Natural killer cell treated with Interleukin-12 subunit alpha and Interleukin-12 subunit beta and Interleukin-15 and Interleukin-18, amount 100 ng/mL, for 72 hours (primary cell): ENCODE measurements around the gene ZBTB49. TPM values are rescaled to one million over a fixed set of nuclear protein-coding genes. Genes with fewer than 3 reads are reported as not detected.
A peak's percentile ranks its signal among the peaks of the same experiment; 100 is the strongest.
"Not testable (repeated sequence)": the region's sequence is repeated elsewhere in the genome, so short reads cannot be mapped to it uniquely, and the experiment has no call there.

Source experiments
- ATAC-seq, 2 donors: fragments of 150-1000 bp; cut with Tn5 transposase in 1 of 2; sonication (Bioruptor Pico), chemical (Tn5 transposase) in 1 of 2; 2 replicates each; pipeline ENCODE4 v1.10.0; 2021
- DNase-seq: peaks from one replicate; pipeline ENCODE4 v3.0.0; 2022; ENCODE audit warnings: low spot score
- H3K27ac Mint-ChIP-seq, 2 donors: 1 replicate in 1 of 2; 2 replicates in 1 of 2; pipeline ENCODE4 v1.8.0; 2022; ENCODE audit warnings: mixed read lengths in 2 of 2, mild to moderate bottlenecking in 1 of 2, moderate library complexity in 1 of 2
- H3K27me3 Mint-ChIP-seq, 2 donors: 1 replicate in 1 of 2; 2 replicates in 1 of 2; pipeline ENCODE4 v1.8.0; 2022; ENCODE audit warnings: mixed read lengths in 2 of 2
- H3K36me3 Mint-ChIP-seq: one replicate; pipeline ENCODE4 v1.8.0; 2022; ENCODE audit warnings: mixed read lengths
- H3K4me1 Mint-ChIP-seq, 2 donors: 1 replicate in 1 of 2; 2 replicates in 1 of 2; pipeline ENCODE4 v1.8.0; 2022; ENCODE audit warnings: low read depth in 2 of 2, mixed read lengths in 2 of 2, mild to moderate bottlenecking in 1 of 2
- H3K4me3 Mint-ChIP-seq: one replicate; pipeline ENCODE4 v1.8.0; 2022; ENCODE audit warnings: mixed read lengths
- H3K9me3 Mint-ChIP-seq: 2 replicates; pipeline ENCODE4 v1.8.0; 2022; ENCODE audit warnings: mixed read lengths
- total RNA-seq, 2 donors: library from RNA; stranded (reverse); gene quantifications; one replicate each; pipeline ENCODE4 v1.2.3, GENCODE V29; 2022

Gene ZBTB49
- total RNA-seq, 2 donors from 2014 or later, result 8.4 to 8.7 TPM

DNA sequence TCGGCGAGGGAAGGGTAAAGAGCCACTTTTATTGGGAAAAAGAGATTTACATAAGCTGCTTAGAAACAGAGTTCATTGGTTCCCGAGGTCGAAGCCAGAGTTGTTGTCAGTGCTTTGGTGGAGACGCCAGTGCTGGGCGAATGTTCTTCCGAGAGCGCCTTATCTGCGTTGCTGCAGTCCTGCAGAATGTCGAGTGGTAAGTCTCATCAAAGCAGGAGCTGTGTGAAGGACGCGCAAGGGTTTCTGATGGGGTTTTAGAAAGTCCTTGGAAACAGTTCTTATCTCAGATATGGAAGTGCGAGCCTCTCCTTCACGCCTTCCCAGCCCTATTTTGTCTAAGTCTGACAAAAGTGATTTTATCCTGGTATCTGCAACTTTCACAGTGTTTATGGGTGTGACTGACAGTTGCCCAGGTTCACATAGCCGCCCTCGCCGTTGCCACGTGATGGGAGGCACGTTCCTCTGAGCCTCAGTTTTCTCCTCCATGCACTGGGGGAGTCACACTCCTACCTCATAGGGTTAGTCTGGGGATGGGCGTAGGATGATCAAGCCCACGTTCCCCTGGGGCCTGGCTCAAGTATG, 49.5 kb downstream of the ZBTB49 start:
- Mint-ChIP-seq H3K9me3 (no peaks in the 10 kb centered on the region), H3K36me3 (no peaks in the 10 kb centered on the region), H3K4me1 (peaks cover 0 to 5% of the 10 kb centered on the region in 2 donors), H3K27me3 (peaks cover 0 to 2% of the 10 kb centered on the region in 2 donors), H3K27ac (no peak overlapping the region), H3K4me3 (no peak overlapping the region)
- ATAC-seq, result no peak
- no peak for DNase-seq

DNA sequence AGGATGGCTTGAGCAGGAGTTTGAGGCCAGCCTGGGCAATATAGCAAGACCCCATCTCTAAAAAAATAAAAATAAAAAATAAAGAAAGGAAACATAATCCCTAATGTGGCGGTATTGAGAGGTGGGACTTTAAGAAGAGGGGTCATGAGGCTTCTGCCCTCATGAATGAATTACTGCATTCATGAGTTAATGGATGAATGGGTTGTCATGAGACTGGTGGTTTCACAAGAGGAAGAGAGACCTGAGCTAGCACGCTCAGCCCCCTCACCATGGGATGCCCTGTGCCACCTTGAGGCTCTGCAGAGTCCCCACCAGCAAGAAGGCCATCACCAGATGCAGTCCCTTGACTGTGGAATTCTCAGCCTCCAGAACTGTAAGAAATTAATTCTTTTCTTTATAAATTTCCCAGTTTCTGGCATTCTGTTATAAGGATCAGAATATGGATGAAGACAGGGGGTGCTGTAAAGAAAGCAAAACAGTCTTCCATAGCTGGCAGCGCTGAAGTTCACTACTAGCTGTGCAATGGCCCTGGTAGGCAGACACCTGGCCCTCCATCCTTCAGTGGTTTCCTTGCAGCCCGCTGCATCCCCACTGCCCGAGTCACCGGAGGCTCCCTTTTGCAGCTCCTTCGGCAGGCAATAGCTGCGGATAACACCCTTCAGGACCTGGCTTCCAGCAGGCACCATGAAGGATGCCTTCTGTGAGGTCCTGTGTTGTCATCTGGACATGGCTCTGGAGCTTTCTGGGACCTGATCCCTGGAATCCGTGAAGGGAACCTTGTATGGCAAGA, 52.0 kb downstream of the ZBTB49 start:
- ATAC-seq (no peak), DNase-seq (no peak)
- H3K9me3 Mint-ChIP-seq, result no peaks in the 10 kb centered on the region
- no peaks in the 10 kb centered on the region for H3K4me1 Mint-ChIP-seq
- H3K27ac Mint-ChIP-seq, result no peak overlapping the region
- no peaks in the 10 kb centered on the region for H3K36me3 Mint-ChIP-seq
- H3K27me3 Mint-ChIP-seq, result no peaks in the 10 kb centered on the region
- no peak overlapping the region for H3K4me3 Mint-ChIP-seq

DNA sequence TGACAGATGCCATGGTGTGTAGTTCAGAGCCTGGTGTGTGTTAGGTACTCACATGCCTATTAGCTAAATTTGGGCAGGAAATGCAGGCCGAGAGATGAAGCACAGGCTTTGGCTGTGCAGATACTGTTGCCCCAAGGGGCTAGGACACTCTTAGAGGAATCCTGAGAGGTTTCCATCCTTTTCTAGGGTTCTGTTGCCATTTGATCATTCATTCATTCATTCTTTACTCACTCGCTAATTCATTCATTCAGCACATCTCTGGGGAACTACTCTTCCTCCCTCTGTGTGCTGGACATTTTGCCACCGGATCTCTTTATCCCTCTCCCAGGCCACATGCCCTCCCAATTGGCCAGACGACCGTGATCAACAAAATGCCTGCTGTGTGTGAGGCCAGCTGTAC, 53.0 kb downstream of the ZBTB49 start:
- DNase-seq (no peak), ATAC-seq (no peak)
- no peaks in the 10 kb centered on the region for H3K4me1 Mint-ChIP-seq
- no peaks in the 10 kb centered on the region for H3K27me3 Mint-ChIP-seq
- H3K27ac Mint-ChIP-seq, result no peak overlapping the region
- no peaks in the 10 kb centered on the region for H3K9me3 Mint-ChIP-seq
- no peaks in the 10 kb centered on the region for H3K36me3 Mint-ChIP-seq
- H3K4me3 Mint-ChIP-seq, result no peak overlapping the region

DNA sequence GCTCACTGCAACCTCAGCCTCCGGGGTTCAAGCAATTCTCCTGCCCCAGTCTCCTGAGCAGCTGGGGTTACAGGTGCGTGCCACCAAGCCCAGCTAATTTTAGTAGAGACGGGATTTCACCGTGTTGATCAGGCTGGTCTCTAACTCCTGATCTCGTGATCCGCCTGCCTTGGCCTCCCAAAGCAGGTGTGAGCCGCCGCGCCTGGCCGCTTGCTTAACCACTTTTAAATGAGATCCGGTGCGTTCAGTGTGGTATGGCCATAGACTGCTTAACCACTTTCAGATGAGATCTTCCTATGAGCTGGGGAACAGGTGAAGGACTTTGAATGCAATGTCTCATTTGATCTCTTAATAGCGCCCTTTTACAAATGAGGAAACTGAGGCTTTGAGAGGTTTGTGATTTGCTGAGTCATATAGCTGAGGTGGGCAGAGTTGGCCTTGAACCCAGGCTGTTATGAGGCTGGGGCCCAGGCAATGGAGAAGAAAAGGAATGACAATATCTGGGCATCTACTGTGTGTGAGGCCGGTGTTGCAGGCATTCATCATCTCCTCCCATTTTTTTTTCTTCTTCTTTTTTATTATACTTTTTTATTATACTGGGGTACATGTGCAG, 55.0 kb downstream of the ZBTB49 start:
- Mint-ChIP-seq H3K27ac (no peak overlapping the region), H3K36me3 (no peaks in the 10 kb centered on the region), H3K27me3 (no peaks in the 10 kb centered on the region), H3K4me1 (peaks cover 4 to 6% of the 10 kb centered on the region in 2 donors), H3K9me3 (no peaks in the 10 kb centered on the region), H3K4me3 (no peak overlapping the region)
- ATAC-seq, result no peak
- DNase-seq, result no peak

DNA sequence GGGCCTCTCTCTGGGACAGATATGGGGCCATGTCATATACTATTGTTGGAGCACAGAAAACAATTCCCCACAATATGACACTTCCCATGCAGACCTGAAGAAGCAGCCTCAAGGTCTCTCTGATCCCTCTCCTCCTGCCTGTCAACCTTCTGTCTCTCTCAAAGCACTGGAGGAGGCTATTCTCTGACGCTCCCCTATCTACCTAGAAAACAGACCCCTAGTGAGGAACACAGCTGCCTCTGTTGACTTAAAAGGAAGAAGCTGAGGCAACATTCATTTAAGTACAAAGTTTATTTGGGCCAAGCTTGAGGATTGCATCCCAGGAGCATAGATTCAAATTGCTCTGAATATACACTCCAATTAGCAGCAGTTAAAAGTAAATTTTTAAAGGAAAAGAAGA, 57.5 kb downstream of the ZBTB49 start:
- ATAC-seq (no peak), DNase-seq (no peak)
- Mint-ChIP-seq H3K9me3 (no peaks in the 10 kb centered on the region), H3K27me3 (no peaks in the 10 kb centered on the region), H3K36me3 (no peaks in the 10 kb centered on the region), H3K4me3 (no peak overlapping the region), H3K4me1 (peaks cover 4 to 6% of the 10 kb centered on the region in 2 donors), H3K27ac (no peak overlapping the region)

DNA sequence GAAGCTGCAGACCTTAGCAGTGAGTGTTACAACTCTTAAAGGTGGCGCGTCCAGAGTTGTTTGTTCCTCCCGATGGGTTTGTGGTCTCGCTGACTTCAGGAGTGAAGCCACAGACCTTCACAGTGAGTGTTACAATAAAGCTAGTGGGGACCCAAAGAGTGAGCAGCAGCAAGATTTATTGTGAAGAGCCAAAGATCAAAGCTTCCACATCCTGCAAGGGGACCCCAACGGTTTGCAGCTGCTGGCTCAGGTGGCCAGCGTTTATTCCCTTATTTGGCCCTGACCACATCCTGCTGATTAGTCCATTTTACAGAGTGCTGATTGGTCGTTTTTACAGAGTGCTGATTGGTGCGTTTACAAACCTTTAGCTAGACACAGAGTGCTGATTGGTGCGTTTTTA, 58.5 kb downstream of the ZBTB49 start:
- ATAC-seq, DNase-seq, H3K4me3 Mint-ChIP-seq, H3K4me1 Mint-ChIP-seq, H3K27me3 Mint-ChIP-seq, H3K9me3 Mint-ChIP-seq, H3K36me3 Mint-ChIP-seq: not testable (repeated sequence)
- peak overlapping the region in 1 of 2 donors; percentile 33 for H3K27ac Mint-ChIP-seq

DNA sequence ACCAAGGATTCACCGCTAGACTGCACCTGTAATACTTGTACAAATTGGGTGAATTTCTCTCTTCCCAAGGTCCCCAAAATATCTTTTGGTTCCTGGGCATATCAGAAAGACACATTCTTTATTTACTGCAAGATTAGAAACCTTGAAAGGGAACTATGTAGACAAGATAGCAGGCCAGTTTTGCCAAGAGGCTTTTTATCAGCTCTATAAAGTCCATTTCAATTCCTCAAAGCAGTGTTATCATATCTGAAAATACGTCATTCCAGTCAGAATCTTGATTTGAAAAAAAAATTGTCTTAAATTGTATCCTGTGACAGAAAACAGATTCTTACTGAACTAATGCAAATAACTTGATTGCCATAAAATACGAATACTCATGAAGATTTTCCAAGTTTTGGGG, 59.8 kb downstream of the ZBTB49 start:
- H3K4me1 Mint-ChIP-seq, result peaks cover 4 to 6% of the 10 kb centered on the region in 2 donors
- peaks cover 0 to 4% of the 10 kb centered on the region in 2 donors for H3K27me3 Mint-ChIP-seq
- no peaks in the 10 kb centered on the region for H3K9me3 Mint-ChIP-seq
- no peak overlapping the region for H3K27ac Mint-ChIP-seq
- DNase-seq, result no peak
- no peak overlapping the region for H3K4me3 Mint-ChIP-seq
- no peaks in the 10 kb centered on the region for H3K36me3 Mint-ChIP-seq
- ATAC-seq, result no peak

DNA sequence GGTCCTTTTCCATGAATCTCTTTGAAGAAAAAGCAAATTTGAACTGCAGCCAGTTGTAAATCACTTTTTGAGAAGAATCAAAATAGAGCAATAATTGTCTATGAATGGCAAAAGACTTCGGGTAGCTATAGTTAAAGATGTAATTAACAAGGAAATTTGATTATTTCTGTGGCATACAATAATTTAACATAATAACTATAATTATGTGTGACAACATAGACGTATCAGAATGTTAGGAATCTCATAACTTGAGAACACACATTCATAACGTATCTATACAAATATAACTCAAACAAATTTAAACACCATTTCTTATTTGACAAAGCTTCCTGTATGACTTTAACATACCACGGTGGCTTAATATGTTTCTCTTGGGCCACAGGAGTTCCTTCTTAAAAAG, 60.9 kb downstream of the ZBTB49 start:
- no peaks in the 10 kb centered on the region for H3K9me3 Mint-ChIP-seq
- H3K4me3 Mint-ChIP-seq, result no peak overlapping the region
- H3K27me3 Mint-ChIP-seq, result peaks cover 7 to 8% of the 10 kb centered on the region in 2 donors
- H3K27ac Mint-ChIP-seq, result no peak overlapping the region
- no peaks in the 10 kb centered on the region for H3K36me3 Mint-ChIP-seq
- H3K4me1 Mint-ChIP-seq, result peaks cover 4 to 13% of the 10 kb centered on the region in 2 donors
- DNase-seq, result no peak
- no peak for ATAC-seq

DNA sequence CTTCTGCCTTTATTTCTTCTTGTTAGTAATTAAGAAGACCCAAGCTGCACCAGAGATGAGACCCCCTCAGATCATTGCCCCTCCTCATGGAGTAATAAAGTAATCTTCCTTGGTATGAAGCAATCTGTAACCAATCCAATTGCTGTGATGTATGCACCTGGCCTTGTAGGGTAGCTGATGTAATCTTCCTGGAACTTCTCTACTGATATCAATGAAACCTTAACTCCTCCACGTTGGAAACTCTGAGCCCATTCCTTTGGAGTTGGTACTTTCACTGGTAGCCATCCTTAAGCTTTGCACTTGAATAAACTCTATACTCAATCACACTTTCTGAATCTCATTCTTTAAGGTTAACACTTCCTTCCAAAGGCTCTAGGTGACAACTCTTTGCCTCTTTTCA, 65.3 kb downstream of the ZBTB49 start:
- Mint-ChIP-seq H3K4me3 (no peak overlapping the region), H3K27ac (no peak overlapping the region), H3K27me3 (peaks cover 19 to 20% of the 10 kb centered on the region in 2 donors), H3K4me1 (peaks cover 0 to 8% of the 10 kb centered on the region in 2 donors), H3K9me3 (no peaks in the 10 kb centered on the region), H3K36me3 (no peaks in the 10 kb centered on the region)
- DNase-seq (no peak), ATAC-seq (no peak)

DNA sequence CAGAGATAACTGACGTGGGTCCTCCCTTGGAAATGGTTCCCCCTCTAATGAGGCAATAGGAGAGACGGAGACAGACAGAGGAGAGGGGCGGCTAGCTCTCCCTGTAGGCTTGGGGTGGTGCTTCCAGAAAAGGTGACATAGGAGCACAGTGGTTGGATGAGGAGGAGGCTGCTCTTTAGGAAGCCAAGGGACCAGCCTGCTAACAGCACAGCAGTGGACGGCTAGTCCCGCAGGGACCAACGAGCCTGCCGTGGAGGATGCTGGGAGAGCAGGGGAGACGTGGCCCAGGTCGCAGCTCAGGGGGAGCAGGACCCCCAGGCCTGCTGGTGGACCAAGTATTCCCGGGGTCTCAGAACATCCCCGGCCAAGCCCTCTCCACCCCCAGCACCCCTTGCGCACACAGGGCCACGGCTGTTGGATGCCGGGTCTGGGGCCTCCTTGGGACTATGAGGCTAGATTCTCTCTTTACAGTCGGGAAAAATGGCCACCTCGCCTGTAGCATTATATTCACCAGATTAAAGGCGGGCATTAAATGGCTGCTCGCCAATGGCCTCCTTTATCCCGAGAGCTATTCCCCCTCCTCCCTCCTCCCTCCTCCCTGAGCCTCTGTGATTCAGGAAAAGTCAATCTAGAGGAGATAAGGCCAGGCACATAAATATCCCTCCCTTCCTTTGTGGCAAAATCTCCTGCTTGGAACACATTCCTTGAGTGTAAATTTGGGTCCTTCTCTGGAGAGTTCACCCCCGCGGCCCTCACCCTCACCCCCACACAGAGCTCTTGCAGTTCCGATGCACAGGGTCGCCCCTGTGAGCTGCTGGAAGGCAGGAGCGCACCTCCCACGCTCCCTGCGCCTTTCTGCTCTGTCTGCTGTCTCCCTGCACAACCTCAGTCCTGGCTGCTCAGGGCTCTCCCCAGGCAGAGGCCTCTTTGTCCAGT, 66.3 kb downstream of the ZBTB49 start:
- H3K4me3 Mint-ChIP-seq, result no peak overlapping the region
- no peaks in the 10 kb centered on the region for H3K36me3 Mint-ChIP-seq
- H3K27me3 Mint-ChIP-seq, result peaks cover 22 to 24% of the 10 kb centered on the region in 2 donors
- H3K4me1 Mint-ChIP-seq, result peaks cover 0 to 8% of the 10 kb centered on the region in 2 donors
- ATAC-seq, result peak in 1 of 2 donors; percentile 36
- no peaks in the 10 kb centered on the region for H3K9me3 Mint-ChIP-seq
- no peak for DNase-seq
- H3K27ac Mint-ChIP-seq, result no peak overlapping the region

DNA sequence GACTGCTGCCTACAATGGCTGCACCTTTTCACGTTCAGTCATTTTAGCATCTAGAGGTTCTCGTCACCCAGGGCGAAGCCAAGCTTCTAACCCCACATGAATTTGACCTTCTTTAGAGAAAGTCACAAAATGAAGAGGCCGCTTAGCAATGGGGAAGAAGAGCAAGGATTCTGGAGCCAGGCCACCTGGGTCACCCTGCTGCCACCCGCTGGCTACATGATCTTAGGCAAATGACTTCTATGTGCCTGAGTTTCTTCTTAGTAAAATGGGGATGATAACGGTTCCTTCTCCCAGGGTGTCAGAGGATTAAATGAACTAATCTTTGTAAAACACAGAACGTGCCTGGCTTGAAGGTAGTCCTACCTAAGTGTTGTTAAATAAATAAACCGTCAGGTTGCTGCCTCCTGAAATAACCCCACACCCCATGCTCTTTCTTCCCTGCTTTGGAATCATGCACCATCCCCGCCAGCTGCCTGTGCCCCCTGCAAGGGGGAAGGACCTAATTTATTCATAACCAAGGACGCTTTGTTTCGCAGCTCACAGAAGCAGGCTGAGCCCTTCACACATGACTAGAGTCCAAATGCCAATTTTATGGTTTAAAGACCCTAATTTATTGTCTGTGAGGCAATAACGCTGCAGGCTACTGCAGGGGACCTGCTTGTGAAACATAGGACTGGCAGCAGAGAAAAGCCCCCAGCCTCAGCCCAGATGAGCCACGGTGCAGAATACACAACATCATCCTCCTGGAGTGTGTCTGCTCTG, 68.2 kb downstream of the ZBTB49 start:
- H3K9me3 Mint-ChIP-seq, result no peaks in the 10 kb centered on the region
- H3K27me3 Mint-ChIP-seq, result peaks cover 27 to 28% of the 10 kb centered on the region in 2 donors
- ATAC-seq (no peak), DNase-seq (no peak)
- no peak overlapping the region for H3K27ac Mint-ChIP-seq
- no peak overlapping the region for H3K4me3 Mint-ChIP-seq
- H3K4me1 Mint-ChIP-seq, result peaks cover 0 to 8% of the 10 kb centered on the region in 2 donors
- H3K36me3 Mint-ChIP-seq, result no peaks in the 10 kb centered on the region

DNA sequence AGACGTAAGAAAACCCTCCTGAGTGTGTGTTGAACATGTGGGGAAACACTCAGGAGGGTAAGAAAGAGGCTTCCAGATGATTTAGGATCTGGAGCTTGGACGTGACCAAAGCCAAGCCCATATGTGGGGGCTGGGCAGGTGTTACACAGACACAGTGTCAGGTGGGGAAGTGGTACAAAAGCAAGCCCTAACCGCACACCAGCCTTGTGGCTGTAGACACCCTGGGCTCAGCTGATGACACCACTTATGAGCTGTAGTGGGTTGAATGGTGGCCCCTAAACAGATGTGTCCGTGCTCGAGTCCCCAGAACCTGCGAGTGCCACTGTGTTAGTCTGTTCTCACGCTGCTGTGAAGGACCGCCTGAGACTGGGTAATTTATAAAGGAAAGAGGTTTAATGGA, 71.8 kb downstream of the ZBTB49 start:
- Mint-ChIP-seq H3K9me3 (peaks cover 2% of the 10 kb centered on the region), H3K27ac (no peak overlapping the region), H3K4me1 (no peaks in the 10 kb centered on the region), H3K36me3 (no peaks in the 10 kb centered on the region), H3K4me3 (no peak overlapping the region), H3K27me3 (peaks cover 16 to 22% of the 10 kb centered on the region in 2 donors)
- DNase-seq (no peak), ATAC-seq (no peak)
